Natural killer cell (primary cell): Measurements from ENCODE around the gene HOXD11. TPM values are rescaled to one million over a fixed set of nuclear protein-coding genes. Genes with fewer than 3 reads are reported as not detected.

ENCODE experiments used
- ATAC-seq, 3 donors: fragments of 150-1000 bp in 2 of 3; fragments of 200-7000 bp in 1 of 3; cut with Tn5 transposase; 1 replicate in 1 of 3; 2 replicates in 2 of 3; pipeline ENCODE4 v1.10.0; 2021; ENCODE audit warnings: mild to moderate bottlenecking in 2 of 3, moderate library complexity in 2 of 3
- DNase-seq, 2 donors: peaks; one replicate each; pipeline versions ENCODE4 v3.0.0 to v3.0.0-alpha.2; 2013 to 2021; ENCODE audit warnings: mixed read lengths in 1 of 2
- H3K27ac ChIP-seq: one replicate; pipeline ENCODE4 v1.5.1; 2013; ENCODE audit warnings: mild to moderate bottlenecking, low read length
- H3K27me3 ChIP-seq: one replicate; pipeline ENCODE4 v1.6.1; 2013; ENCODE audit warnings: low read length; ENCODE audit not compliant: control insufficient read depth, insufficient read depth
- H3K36me3 ChIP-seq: one replicate; pipeline ENCODE4 v1.6.1; 2013; ENCODE audit warnings: low read length; ENCODE audit not compliant: control insufficient read depth, insufficient read depth
- H3K4me1 ChIP-seq: one replicate; pipeline ENCODE4 v1.6.1; 2013; ENCODE audit warnings: low read length; ENCODE audit not compliant: control insufficient read depth, insufficient read depth
- H3K4me3 ChIP-seq: one replicate; pipeline ENCODE4 v1.5.1; 2013; ENCODE audit warnings: low read length
- H3K9me3 ChIP-seq: one replicate; pipeline ENCODE4 v1.6.1; 2013; ENCODE audit warnings: low read length; ENCODE audit not compliant: control insufficient read depth, insufficient read depth
- H3K27ac Mint-ChIP-seq, 2 donors: one replicate each; pipeline ENCODE4 v1.8.0; 2022; ENCODE audit warnings: mild to moderate bottlenecking in 2 of 2, mixed read lengths in 2 of 2, moderate library complexity in 1 of 2
- H3K27me3 Mint-ChIP-seq, 2 donors: one replicate each; pipeline ENCODE4 v1.8.0; 2022; ENCODE audit warnings: low read depth in 2 of 2, mixed read lengths in 2 of 2
- H3K36me3 Mint-ChIP-seq: one replicate; pipeline ENCODE4 v1.8.0; 2022; ENCODE audit warnings: mixed read lengths
- H3K4me1 Mint-ChIP-seq, 2 donors: one replicate each; pipeline ENCODE4 v1.8.0; 2022; ENCODE audit warnings: mixed read lengths in 2 of 2
- H3K4me3 Mint-ChIP-seq: one replicate; pipeline ENCODE4 v1.8.0; 2022; ENCODE audit warnings: mild to moderate bottlenecking, moderate library complexity, mixed read lengths
- H3K9me3 Mint-ChIP-seq, 2 donors: one replicate each; pipeline ENCODE4 v1.8.0; 2022; ENCODE audit warnings: mixed read lengths in 2 of 2
- WGBS: methylation state at CpG from one replicate; pipeline ENCODE4 v1.1.7; 2013; ENCODE audit warnings: missing lambda C conversion rate; ENCODE audit not compliant: insufficient coverage; 5-methylcytosine and 5-hydroxymethylcytosine counted together
- intact Hi-C: fragments of 100-400 bp; cut with micrococcal nuclease; formaldehyde crosslinking; loops from one replicate; pipeline ENCODE4 v1.14.2; 2022
- total RNA-seq, 4 donors: library from RNA; stranded (reverse); fragments of 120-200 nt in 1 of 4; gene quantifications; one replicate each; pipeline versions ENCODE4 v1.2.3 to v1.2.4, GENCODE V29; 2013 to 2022
- TF ChIP-seq, protein P1 (sequence below): fragments of 200-600 bp; IDR thresholded peaks from one replicate; pipeline ENCODE4 v1.8.0; 2022; ENCODE audit warnings: antibody characterized with exemption

The HOXD11 gene
- total RNA-seq, 3 donors from 2014 or later (not counting 1 experiment from before 2014, with no cell fraction given) = not detected

DNA sequence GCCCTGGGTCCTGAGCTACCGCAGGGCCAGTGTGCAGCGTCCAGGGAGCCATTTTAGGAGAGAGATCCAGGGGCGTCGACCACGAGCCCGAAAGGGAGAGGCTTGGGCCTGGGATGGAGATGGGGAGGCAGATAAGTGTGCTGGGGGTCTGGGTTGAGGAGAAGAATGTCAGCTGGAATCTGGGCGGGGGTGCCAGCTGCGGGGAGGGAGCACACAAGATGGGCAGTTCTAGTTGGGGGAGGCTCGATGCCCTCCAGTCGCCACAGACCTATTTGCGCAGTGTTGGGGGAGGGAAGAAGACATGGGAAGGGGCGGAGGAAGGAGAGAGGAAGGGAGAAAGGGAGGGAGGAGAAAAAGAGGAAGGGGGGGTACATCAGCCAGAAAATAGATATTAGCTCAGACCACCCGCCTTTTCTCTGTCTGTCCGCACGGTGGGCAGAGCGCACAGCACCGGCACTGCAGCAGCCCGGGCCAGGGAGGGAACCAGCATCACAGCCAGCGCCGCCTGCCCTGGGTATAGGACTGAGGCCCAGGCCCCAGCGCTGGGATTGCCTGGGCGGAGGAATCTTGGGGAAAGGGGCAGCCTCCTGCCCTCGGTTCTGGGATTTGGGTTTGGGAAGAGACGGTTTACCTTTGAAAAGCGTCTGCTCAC, 1.9 kb upstream of the HOXD11 start:
- Mint-ChIP-seq H3K27me3 (peaks cover 80 to 82% of the 10 kb centered on the region in 2 donors), H3K27ac (no peak overlapping the region), H3K36me3 (peaks cover 8% of the 10 kb centered on the region), H3K4me1 (peaks cover 0 to 27% of the 10 kb centered on the region in 2 donors), H3K4me3 (no peak overlapping the region), H3K9me3 (no peaks in the 10 kb centered on the region)
- 10% methylated on average over 25 of the region's 25 CpGs for WGBS
- TF ChIP-seq, protein P1, sequence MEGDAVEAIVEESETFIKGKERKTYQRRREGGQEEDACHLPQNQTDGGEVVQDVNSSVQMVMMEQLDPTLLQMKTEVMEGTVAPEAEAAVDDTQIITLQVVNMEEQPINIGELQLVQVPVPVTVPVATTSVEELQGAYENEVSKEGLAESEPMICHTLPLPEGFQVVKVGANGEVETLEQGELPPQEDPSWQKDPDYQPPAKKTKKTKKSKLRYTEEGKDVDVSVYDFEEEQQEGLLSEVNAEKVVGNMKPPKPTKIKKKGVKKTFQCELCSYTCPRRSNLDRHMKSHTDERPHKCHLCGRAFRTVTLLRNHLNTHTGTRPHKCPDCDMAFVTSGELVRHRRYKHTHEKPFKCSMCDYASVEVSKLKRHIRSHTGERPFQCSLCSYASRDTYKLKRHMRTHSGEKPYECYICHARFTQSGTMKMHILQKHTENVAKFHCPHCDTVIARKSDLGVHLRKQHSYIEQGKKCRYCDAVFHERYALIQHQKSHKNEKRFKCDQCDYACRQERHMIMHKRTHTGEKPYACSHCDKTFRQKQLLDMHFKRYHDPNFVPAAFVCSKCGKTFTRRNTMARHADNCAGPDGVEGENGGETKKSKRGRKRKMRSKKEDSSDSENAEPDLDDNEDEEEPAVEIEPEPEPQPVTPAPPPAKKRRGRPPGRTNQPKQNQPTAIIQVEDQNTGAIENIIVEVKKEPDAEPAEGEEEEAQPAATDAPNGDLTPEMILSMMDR = no peak
- DNase-seq = no peak
- intact Hi-C loops = no loop called here
- peaks cover 4% of the 10 kb centered on the region for H3K9me3 ChIP-seq
- peaks cover 75% of the 10 kb centered on the region for H3K27me3 ChIP-seq
- no peak overlapping the region for H3K27ac ChIP-seq
- H3K4me3 ChIP-seq = no peak overlapping the region
- peaks cover 3% of the 10 kb centered on the region for H3K4me1 ChIP-seq
- no peak for ATAC-seq
- H3K36me3 ChIP-seq = no peaks in the 10 kb centered on the region

DNA sequence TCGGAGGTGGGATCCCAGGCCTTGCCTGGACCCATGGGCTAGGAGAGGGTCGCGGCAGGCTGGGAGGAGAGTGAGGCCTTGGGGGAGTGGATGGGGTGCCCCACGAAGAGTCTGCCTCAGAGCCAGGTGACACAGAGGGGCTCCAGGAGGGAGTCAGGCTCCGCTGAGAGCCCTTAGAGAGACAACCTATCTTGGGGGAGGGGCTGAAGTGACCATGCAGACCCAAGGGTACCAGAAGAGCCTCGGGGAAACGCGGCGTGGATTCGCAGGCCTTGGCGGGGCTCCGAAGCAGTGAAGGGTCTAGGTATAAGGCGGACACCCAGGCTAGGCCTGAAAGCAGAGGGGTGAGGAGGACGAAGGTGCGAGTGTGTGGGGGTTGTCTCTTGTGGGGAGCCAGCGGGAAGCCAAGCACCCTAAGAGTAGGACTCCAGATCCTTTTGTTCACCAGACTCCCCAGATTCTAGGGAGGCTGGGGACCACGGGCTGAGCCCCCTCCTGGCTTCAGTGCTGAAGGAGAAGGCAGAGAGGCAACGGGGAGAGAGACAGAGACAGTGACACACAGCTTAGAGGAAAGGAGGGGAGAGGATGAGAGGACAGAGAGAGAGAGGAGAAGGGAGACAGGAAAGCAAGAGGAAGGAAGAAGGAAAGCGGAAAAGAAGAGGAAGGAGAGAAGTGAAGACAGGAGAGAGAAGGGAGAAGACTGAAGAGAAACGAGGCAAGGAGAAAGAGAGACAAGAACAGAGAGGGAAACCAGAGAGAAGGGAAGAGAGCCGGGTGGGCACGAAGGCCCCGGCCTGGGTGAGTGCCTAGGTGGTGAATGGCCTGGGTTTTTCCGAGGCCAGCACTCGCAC, 1.1 kb upstream of the HOXD11 start:
- Histone ChIP-seq H3K27me3 (peaks cover 75% of the 10 kb centered on the region), H3K4me3 (no peak overlapping the region), H3K4me1 (peaks cover 3% of the 10 kb centered on the region), H3K9me3 (no peaks in the 10 kb centered on the region), H3K36me3 (no peaks in the 10 kb centered on the region), H3K27ac (no peak overlapping the region)
- H3K27me3 Mint-ChIP-seq = peaks cover 80% of the 10 kb centered on the region in 2 donors
- H3K4me1 Mint-ChIP-seq = peaks cover 0 to 27% of the 10 kb centered on the region in 2 donors
- 9% methylated on average over 25 of the region's 25 CpGs for WGBS
- peak overlapping the region; percentile 51 for H3K4me3 Mint-ChIP-seq
- TF ChIP-seq, protein P1 = no peak
- DNase-seq (peak in 1 of 2 donors; percentile 12), ATAC-seq (no peak)
- no peak overlapping the region for H3K27ac Mint-ChIP-seq
- H3K9me3 Mint-ChIP-seq = no peaks in the 10 kb centered on the region
- peaks cover 8% of the 10 kb centered on the region for H3K36me3 Mint-ChIP-seq
- intact Hi-C loops = no loop called here

DNA sequence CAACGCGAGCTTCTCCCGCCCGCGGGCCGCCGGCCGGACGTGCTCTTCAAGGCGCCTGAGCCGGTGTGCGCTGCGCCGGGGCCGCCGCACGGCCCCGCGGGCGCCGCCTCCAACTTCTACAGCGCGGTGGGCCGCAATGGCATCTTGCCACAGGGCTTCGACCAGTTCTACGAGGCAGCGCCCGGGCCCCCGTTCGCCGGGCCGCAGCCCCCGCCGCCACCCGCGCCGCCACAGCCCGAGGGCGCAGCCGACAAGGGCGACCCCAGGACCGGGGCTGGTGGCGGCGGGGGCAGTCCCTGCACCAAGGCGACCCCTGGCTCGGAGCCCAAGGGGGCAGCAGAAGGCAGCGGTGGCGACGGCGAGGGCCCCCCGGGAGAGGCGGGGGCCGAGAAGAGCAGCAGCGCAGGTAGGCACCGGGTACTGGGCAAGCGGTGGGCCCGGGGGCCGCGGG, 676 bp downstream of the HOXD11 start:
- Histone ChIP-seq H3K4me3 (no peak overlapping the region), H3K36me3 (no peaks in the 10 kb centered on the region), H3K4me1 (peaks cover 3% of the 10 kb centered on the region), H3K27me3 (peaks cover 74% of the 10 kb centered on the region), H3K27ac (no peak overlapping the region), H3K9me3 (peaks cover 3% of the 10 kb centered on the region)
- Mint-ChIP-seq H3K9me3 (no peaks in the 10 kb centered on the region), H3K4me1 (peaks cover 0 to 27% of the 10 kb centered on the region in 2 donors), H3K27ac (no peak overlapping the region), H3K27me3 (peaks cover 77 to 79% of the 10 kb centered on the region in 2 donors), H3K4me3 (no peak overlapping the region), H3K36me3 (peaks cover 8% of the 10 kb centered on the region)
- intact Hi-C loops = no loop called here
- ATAC-seq (no peak), DNase-seq (no peak)
- WGBS = 5% methylated on average over 55 of the region's 59 CpGs
- TF ChIP-seq, protein P1 = no peak
